ENCODE results near the gene HOXA6.

The HOXA6 gene

GRCh38 chr7:27124902-27125689 is 22.5 kb downstream of the HOXA6 start:
- DNase-seq = no peak

DNA sequence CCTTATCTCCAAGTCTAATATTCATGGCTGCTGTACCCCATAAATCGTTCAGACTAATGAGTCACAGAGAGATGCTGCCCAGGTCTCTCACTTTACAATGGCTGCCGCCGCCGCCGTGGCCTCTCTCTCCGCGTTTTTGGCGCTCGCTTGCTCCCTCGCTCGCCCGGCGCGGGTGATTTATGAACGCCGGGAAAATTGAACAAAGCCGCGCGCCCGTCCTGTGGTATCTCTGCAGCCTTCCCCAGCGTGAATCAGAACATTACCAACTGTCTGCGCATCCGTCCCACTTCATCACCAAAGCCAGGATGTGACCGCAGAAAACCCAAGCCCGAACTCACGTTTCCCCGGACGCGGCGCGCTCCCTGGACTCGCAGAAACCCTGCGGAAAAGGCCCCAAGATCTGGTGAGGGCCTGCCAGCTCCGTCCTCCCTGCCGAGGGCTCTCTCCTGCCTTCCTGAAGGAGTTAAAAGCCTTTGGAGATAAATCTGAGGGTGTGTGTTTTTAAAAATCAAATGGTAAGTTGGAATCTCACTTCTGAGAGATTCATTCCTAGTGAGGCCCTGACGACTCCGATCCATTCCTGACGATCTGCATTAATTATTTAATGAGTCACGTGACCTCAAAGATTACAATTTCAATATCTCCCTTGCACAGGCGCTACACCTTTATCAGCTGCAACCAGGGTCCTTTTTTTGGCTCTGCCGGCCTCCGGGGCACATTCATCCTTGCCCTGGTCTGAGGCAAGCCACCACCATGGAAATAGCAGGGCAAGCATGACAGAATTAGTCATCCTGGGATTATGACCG is 23.3 kb downstream of the HOXA6 start:
- no peak for DNase-seq

GRCh38 chr7:27123477-27124053 is 24.0 kb downstream of the HOXA6 start:
- DNase-seq = no peak

DNA sequence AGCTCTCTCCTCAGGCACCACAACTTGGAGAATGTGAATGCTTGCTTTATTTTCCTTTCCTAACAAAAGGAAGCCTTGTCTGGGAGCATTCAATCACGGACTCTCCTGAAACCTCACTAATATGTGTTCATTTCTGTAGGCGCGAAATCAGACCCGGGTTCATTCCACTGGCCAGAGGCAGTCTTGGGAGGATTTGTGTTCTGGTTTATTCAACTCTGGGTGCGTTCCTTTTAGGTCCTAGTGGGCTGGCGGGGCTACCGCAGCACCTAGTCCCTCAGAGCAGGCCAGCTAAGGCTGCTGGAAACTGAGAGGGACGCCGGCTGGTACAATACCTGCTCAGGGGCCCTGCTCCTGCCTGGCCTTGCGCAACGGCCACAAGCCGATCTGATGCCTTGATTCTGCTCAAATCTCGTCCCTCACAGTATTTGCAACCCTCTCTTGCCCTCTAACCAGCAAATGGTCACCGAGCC is 24.5 kb downstream of the HOXA6 start:
- no peak for DNase-seq

GRCh38 chr7:27122077-27122910 is 25.3 kb downstream of the HOXA6 start:
- DNase-seq = no peak

DNA sequence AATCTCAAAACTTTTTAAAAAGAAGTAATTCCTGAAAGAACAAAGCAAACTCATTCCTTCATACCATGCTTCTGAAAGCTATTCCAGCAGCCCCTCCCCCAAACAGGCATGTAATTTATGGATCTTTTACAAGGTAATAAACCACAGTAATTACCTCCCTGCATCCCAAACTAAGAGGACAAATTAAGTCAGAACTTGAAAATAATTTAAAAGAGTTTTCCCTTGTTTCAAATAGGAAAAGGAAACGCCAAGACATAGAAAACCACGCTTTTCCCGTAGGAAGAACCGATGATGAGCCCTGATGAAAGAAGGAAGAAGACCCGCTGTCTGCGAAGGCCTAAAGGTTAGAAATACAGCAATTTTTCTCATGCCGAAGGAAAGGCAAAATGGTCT is 25.9 kb downstream of the HOXA6 start:
- DNase-seq = no peak

DNA sequence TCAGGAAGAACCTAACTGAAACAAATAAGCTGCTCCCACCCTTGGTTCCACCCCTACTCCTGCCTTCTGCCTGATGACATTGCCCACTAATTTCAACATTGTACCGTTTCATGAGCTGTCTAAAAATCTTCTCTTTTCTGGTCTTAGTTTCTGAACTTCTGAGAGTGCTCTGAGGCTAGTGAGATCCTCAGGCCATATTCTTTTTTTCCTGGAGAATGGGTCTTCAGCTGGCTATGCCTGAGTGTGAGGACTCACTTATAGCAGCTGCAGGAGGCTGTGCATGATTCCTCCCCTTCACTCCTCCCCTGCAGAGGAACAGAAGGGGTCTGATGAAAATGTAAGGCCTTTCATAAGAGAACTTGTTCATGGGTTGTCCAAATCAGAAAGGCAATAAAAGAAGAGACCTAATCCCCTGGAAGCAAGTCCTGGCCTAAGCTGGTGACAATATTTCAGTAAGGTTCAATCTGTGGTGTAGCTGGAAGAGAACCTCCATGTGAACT is 28.1 kb downstream of the HOXA6 start:
- no peak for DNase-seq

- DNase-seq = no peak
These were observed 29.0 kb downstream of the HOXA6 start for GRCh38 chr7:27118580-27118979.

GRCh38 chr7:27117887-27118491 is 29.6 kb downstream of the HOXA6 start:
- no peak for DNase-seq

GRCh38 chr7:27116962-27117886 is 30.4 kb downstream of the HOXA6 start:
- DNase-seq = no peak

DNA sequence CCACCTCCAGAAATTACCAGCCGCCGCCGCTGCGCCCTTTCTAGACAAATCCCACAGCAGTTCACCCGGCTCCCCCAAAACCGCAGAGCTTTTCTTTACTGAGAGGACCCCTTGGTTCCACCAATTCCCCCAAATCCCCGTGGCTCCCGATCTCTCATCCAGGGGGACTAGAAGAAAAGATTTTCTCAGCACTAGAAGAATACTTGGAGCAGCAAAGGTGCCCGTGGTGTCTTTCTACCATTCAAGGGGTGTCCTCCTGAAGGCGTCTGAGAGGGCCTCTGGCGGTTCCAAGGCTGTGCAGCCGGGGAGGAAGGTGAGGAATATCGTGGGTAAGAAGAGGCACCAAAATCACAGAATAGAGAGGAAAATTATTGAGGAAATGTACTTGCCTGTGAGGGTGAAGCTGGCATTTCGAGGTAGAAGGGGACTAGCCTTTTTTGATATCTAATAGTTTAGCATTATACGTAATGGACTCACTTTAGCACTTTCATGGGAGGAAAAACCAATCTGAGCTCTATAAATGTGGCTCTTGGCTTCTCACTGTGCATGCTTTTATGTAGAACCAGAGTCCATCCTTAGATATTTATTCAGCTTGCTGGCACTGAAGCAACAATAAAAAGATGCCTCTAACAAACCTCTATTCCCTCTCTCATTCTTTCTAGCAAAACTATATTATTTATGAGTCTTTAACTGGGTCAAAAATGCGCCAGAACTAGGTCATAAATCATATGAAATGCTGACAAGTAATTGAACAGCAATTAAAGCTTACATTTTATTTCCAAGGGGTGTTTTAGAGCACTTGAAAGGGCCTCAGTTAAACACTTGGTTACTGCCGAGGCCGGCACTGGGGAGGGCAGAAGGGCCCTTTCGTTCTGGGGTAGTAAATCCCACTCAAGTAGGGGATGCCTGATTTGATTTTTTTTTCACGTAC is 31.3 kb downstream of the HOXA6 start:
- no peak for DNase-seq

- no peak for DNase-seq
These were observed 32.1 kb downstream of the HOXA6 start for GRCh38 chr7:27115221-27116026.

DNA sequence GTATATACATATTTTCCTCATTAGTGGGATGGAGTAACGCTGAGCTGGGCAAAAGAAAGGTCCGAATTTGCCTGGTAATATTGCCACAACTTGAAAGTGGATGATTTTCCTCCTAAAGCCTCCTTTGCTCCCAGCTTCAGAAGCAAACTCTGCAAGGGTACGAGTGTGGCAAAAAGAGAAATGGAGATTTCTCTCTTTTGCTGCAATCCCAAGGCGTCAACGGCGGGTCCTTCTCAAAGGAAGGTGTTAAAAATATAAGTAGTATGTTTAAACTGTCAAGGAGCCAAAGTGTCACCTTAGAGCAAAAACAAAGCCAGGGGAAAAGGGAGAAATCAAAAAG is 32.7 kb downstream of the HOXA6 start:
- no peak for DNase-seq

DNA sequence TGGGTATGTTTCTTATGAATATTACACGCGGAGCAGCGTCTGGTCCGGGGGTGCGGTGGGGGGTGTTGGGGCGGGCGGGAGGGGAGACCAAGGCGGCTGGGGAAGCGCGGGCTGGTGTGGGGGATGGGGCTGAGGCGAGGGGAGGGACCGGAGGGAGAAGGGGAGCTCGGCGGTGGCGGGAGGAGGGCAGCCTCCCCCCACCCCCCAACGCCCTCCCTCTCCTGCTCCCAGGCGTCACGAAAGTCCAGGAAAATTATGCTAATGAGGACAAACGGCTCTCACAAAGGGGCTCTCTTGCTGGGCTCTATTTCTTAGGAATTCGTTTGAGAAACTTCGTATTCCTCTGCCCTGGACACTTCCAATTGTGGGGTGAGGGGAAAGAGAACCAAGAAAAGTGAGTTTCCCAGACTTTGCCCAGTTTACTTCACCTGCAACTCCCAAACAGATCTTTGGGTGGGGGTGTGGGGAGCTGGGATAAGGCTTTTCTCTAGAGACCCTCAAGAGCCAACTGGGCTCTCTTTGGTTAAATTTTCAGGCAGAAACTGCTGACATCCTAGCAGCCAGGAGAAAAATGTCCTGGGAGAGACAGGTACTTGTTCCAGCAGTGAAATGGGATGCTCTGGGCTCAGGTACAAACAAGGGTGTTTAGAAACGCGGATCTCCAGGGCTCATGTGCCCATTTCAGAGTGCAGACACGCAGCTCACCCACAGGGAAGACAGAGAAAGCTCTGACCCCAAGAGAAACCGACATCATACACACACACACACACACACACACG is 33.4 kb downstream of the HOXA6 start:
- DNase-seq = no peak

GRCh38 chr7:27112955-27113949 is 34.3 kb downstream of the HOXA6 start:
- DNase-seq = no peak

- DNase-seq = no peak
These were observed 35.2 kb downstream of the HOXA6 start for GRCh38 chr7:27112361-27112760.
